ENCODE measurements around the gene SESN2.

The SESN2 gene

DNA sequence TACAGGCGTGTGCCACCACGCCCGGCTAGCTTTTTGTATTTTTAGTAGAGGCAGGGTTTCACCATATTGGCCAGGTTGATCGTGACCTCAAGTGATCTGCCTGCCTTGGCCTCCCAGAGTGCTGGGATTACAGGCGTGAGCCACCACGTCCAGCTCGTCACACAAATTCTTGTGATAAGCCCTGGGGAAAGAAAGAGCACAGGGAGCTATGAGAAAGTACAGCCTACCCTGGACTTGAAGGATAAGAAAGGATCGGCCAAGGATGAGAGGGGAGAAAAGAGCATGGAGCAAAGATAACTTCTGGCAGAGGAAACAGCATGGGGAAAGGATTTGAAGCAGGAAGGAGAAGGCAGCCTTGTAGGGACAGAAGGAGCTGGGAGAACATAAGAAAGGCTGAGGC is 29.2 kb downstream of the SESN2 start:
- no peak overlapping the region for H3K27ac ChIP-seq (ENCODE audit: low read length)
- no peak for DNase-seq
- no peak overlapping the region for H3K4me3 ChIP-seq (ENCODE audit: low read depth in 1 of 2, low read length in 2 of 2)
- no peaks in the 10 kb centered on the region for H3K36me3 ChIP-seq (ENCODE audit: insufficient read depth, low read length)
- no peaks in the 10 kb centered on the region for H3K4me1 ChIP-seq (ENCODE audit: insufficient read depth, low read length)
- TF ChIP-seq EZH2 (IDR thresholded peaks at IDR 0.05; ENCODE audit: borderline replicate concordance, low read depth, low read length, severe bottlenecking) (no peak), CTCF (IDR thresholded peaks at IDR 0.05; ENCODE audit: borderline replicate concordance, extremely low read depth, low read length, poor library complexity, severe bottlenecking) (no peak)
- no peak overlapping the region for H3K9ac ChIP-seq (ENCODE audit: low read depth, low read length)
- H3K9me3 ChIP-seq (ENCODE audit: insufficient read depth, low read length, severe bottlenecking): no peaks in the 10 kb centered on the region
- peak overlapping the region; percentile 36; the same call in 1 of the 2 replicates for H2AFZ ChIP-seq (ENCODE audit: low read depth, low read length)
- no peaks in the 10 kb centered on the region for H3K79me2 ChIP-seq (ENCODE audit: insufficient read depth, low read length)
- H4K20me1 ChIP-seq (ENCODE audit: insufficient read depth, low read length): no peaks in the 10 kb centered on the region
- H3K27me3 ChIP-seq (ENCODE audit: insufficient read depth, low read length, poor library complexity): no peaks in the 10 kb centered on the region
- no peak for ATAC-seq (ENCODE audit: insufficient read depth, low read depth)
- no peak overlapping the region for H3K4me2 ChIP-seq (ENCODE audit: insufficient read depth, low read length)

GRCh38 chr1:28290851-28291250 is 31.5 kb downstream of the SESN2 start:
- ATAC-seq (ENCODE audit: insufficient read depth, low read depth): no peak
- H3K4me3 ChIP-seq (ENCODE audit: low read depth in 1 of 2, low read length in 2 of 2): no peak overlapping the region
- no peaks in the 10 kb centered on the region for H3K79me2 ChIP-seq (ENCODE audit: insufficient read depth, low read length)
- no peak for TF ChIP-seq EZH2 (IDR thresholded peaks at IDR 0.05; ENCODE audit: borderline replicate concordance, low read depth, low read length, severe bottlenecking)
- TF ChIP-seq CTCF (IDR thresholded peaks at IDR 0.05; ENCODE audit: borderline replicate concordance, extremely low read depth, low read length, poor library complexity, severe bottlenecking): no peak
- no peaks in the 10 kb centered on the region for H3K36me3 ChIP-seq (ENCODE audit: insufficient read depth, low read length)
- no peak overlapping the region for H2AFZ ChIP-seq (ENCODE audit: low read depth, low read length)
- no peaks in the 10 kb centered on the region for H4K20me1 ChIP-seq (ENCODE audit: insufficient read depth, low read length)
- no peak overlapping the region for H3K4me2 ChIP-seq (ENCODE audit: insufficient read depth, low read length)
- no peak overlapping the region for H3K9ac ChIP-seq (ENCODE audit: low read depth, low read length)
- no peaks in the 10 kb centered on the region for H3K27me3 ChIP-seq (ENCODE audit: insufficient read depth, low read length, poor library complexity)
- H3K4me1 ChIP-seq (ENCODE audit: insufficient read depth, low read length): no peaks in the 10 kb centered on the region
- DNase-seq: no peak
- no peaks in the 10 kb centered on the region for H3K9me3 ChIP-seq (ENCODE audit: insufficient read depth, low read length, severe bottlenecking)
- no peak overlapping the region for H3K27ac ChIP-seq (ENCODE audit: low read length)

DNA sequence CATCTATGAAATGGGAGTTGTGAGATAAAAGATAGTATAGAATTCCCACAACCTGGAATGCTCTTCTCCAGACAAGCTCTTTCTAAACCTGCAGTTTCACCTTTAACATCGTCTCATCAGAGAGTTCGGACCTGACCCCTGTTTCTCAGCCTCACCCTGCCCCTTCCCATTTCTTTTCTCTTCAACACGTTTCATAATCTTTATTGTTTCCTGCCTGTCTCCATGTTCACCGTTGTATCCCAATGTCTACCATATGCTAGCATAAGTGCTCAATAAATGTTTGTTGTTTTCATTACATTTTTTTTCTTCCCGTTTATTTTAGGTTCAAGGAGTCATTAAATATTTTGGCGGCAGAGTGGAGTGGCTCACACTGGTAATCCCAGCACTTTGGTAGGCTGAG is 32.4 kb downstream of the SESN2 start:
- Histone ChIP-seq H3K4me1 (ENCODE audit: insufficient read depth, low read length) (no peaks in the 10 kb centered on the region), H4K20me1 (ENCODE audit: insufficient read depth, low read length) (no peaks in the 10 kb centered on the region), H2AFZ (ENCODE audit: low read depth, low read length) (no peak overlapping the region), H3K79me2 (ENCODE audit: insufficient read depth, low read length) (no peaks in the 10 kb centered on the region), H3K4me3 (ENCODE audit: low read depth in 1 of 2, low read length in 2 of 2) (no peak overlapping the region), H3K9ac (ENCODE audit: low read depth, low read length) (no peak overlapping the region), H3K27ac (ENCODE audit: low read length) (no peak overlapping the region), H3K36me3 (ENCODE audit: insufficient read depth, low read length) (no peaks in the 10 kb centered on the region), H3K4me2 (ENCODE audit: insufficient read depth, low read length) (no peak overlapping the region), H3K27me3 (ENCODE audit: insufficient read depth, low read length, poor library complexity) (no peaks in the 10 kb centered on the region), H3K9me3 (ENCODE audit: insufficient read depth, low read length, severe bottlenecking) (no peaks in the 10 kb centered on the region)
- TF ChIP-seq CTCF (IDR thresholded peaks at IDR 0.05; ENCODE audit: borderline replicate concordance, extremely low read depth, low read length, poor library complexity, severe bottlenecking) (no peak), EZH2 (IDR thresholded peaks at IDR 0.05; ENCODE audit: borderline replicate concordance, low read depth, low read length, severe bottlenecking) (no peak)
- no peak for DNase-seq
- no peak for ATAC-seq (ENCODE audit: insufficient read depth, low read depth)

- Histone ChIP-seq H3K9me3 (ENCODE audit: insufficient read depth, low read length, severe bottlenecking) (no peaks in the 10 kb centered on the region), H3K79me2 (ENCODE audit: insufficient read depth, low read length) (no peaks in the 10 kb centered on the region), H3K27me3 (ENCODE audit: insufficient read depth, low read length, poor library complexity) (no peaks in the 10 kb centered on the region), H2AFZ (ENCODE audit: low read depth, low read length) (no peak overlapping the region), H3K9ac (ENCODE audit: low read depth, low read length) (no peak overlapping the region), H3K27ac (ENCODE audit: low read length) (no peak overlapping the region), H4K20me1 (ENCODE audit: insufficient read depth, low read length) (no peaks in the 10 kb centered on the region), H3K4me2 (ENCODE audit: insufficient read depth, low read length) (no peak overlapping the region), H3K4me1 (ENCODE audit: insufficient read depth, low read length) (no peaks in the 10 kb centered on the region), H3K36me3 (ENCODE audit: insufficient read depth, low read length) (no peaks in the 10 kb centered on the region), H3K4me3 (ENCODE audit: low read depth in 1 of 2, low read length in 2 of 2) (no peak overlapping the region)
- no peak for ATAC-seq (ENCODE audit: insufficient read depth, low read depth)
- no peak for TF ChIP-seq EZH2 (IDR thresholded peaks at IDR 0.05; ENCODE audit: borderline replicate concordance, low read depth, low read length, severe bottlenecking)
- TF ChIP-seq CTCF (IDR thresholded peaks at IDR 0.05; ENCODE audit: borderline replicate concordance, extremely low read depth, low read length, poor library complexity, severe bottlenecking): no peak
- no peak for DNase-seq
Measured at GRCh38 chr1:28295936-28296335, 36.6 kb downstream of the SESN2 start.
